Measurements from ENCODE around the gene PAIP2. TPM values are rescaled to one million over a fixed set of nuclear protein-coding genes. Genes with fewer than 3 reads are reported as not detected.
"Not testable (repeated sequence)": the region's sequence is repeated elsewhere in the genome, so short reads cannot be mapped to it uniquely, and the experiment has no call there.

Gene PAIP2
- total RNA-seq, 1 donor from 2014 or later, result 148 TPM

- Histone ChIP-seq H3K4me3 (no peak overlapping the region), H3K4me1 (peaks cover 65% of the 10 kb centered on the region), H3K27ac (replicated peaks) (no peak overlapping the region), H3K27me3 (ENCODE audit: low read depth) (no peaks in the 10 kb centered on the region), H3K36me3 (peaks cover 6% of the 10 kb centered on the region), H3K9me3 (replicated peaks) (no peaks in the 10 kb centered on the region)
- intact Hi-C loops (cut with micrococcal nuclease), result no loop called here
- no peak for TF ChIP-seq CTCF (IDR thresholded peaks at IDR 0.05; ENCODE audit: borderline replicate concordance)
- DNase-seq, result no peak
These were observed 12.5 kb downstream of the PAIP2 start for GRCh38 chr5:139354186-139354585.

GRCh38 chr5:139355900-139356299 lies 14.2 kb downstream of the PAIP2 start:
- H3K4me1 ChIP-seq, result peaks cover 63% of the 10 kb centered on the region
- H3K9me3 ChIP-seq (replicated peaks); H3K27me3 ChIP-seq (ENCODE audit: low read depth); intact Hi-C loops (cut with micrococcal nuclease); DNase-seq; H3K36me3 ChIP-seq; H3K4me3 ChIP-seq; H3K27ac ChIP-seq (replicated peaks): not testable (repeated sequence)

- Histone ChIP-seq H3K4me3 (no peak overlapping the region), H3K4me1 (peaks cover 42% of the 10 kb centered on the region), H3K27me3 (ENCODE audit: low read depth) (no peaks in the 10 kb centered on the region), H3K36me3 (peaks cover 6% of the 10 kb centered on the region), H3K27ac (replicated peaks) (no peak overlapping the region), H3K9me3 (replicated peaks) (no peaks in the 10 kb centered on the region)
- TF ChIP-seq CTCF (IDR thresholded peaks at IDR 0.05; ENCODE audit: borderline replicate concordance), result no peak
- no peak for DNase-seq
- intact Hi-C loops (cut with micrococcal nuclease), result no loop called here
These were observed 16.4 kb downstream of the PAIP2 start for GRCh38 chr5:139358064-139358463.

- no peak for TF ChIP-seq CTCF (IDR thresholded peaks at IDR 0.05; ENCODE audit: borderline replicate concordance)
- Histone ChIP-seq H3K27ac (replicated peaks) (no peak overlapping the region), H3K9me3 (replicated peaks) (no peaks in the 10 kb centered on the region), H3K27me3 (ENCODE audit: low read depth) (no peaks in the 10 kb centered on the region), H3K4me3 (no peak overlapping the region), H3K4me1 (peaks cover 36% of the 10 kb centered on the region), H3K36me3 (peaks cover 23% of the 10 kb centered on the region)
- intact Hi-C loops (cut with micrococcal nuclease), result no loop called here
- no peak for DNase-seq
These were observed 18.7 kb downstream of the PAIP2 start for GRCh38 chr5:139360384-139360783.

- H3K4me1 ChIP-seq, result peaks cover 29% of the 10 kb centered on the region
- H3K27ac ChIP-seq (replicated peaks), result no peak overlapping the region
- TF ChIP-seq CTCF (IDR thresholded peaks at IDR 0.05; ENCODE audit: borderline replicate concordance), result no peak
- H3K4me3 ChIP-seq, result no peak overlapping the region
- intact Hi-C loops (cut with micrococcal nuclease), result no loop called here
- H3K36me3 ChIP-seq, result peaks cover 38% of the 10 kb centered on the region
- no peak for DNase-seq
- H3K27me3 ChIP-seq (ENCODE audit: low read depth), result no peaks in the 10 kb centered on the region
- no peaks in the 10 kb centered on the region for H3K9me3 ChIP-seq (replicated peaks)
These were observed 20.3 kb downstream of the PAIP2 start for GRCh38 chr5:139361835-139362429.

GRCh38 chr5:139363937-139364336 lies 22.3 kb downstream of the PAIP2 start:
- Histone ChIP-seq H3K27me3 (ENCODE audit: low read depth) (no peaks in the 10 kb centered on the region), H3K4me1 (peaks cover 28% of the 10 kb centered on the region), H3K4me3 (no peak overlapping the region), H3K9me3 (replicated peaks) (no peaks in the 10 kb centered on the region), H3K36me3 (peaks cover 57% of the 10 kb centered on the region), H3K27ac (replicated peaks) (no peak overlapping the region)
- no peak for TF ChIP-seq CTCF (IDR thresholded peaks at IDR 0.05; ENCODE audit: borderline replicate concordance)
- intact Hi-C loops (cut with micrococcal nuclease), result no loop called here
- no peak for DNase-seq
